Testis (tissue), 2 donors: Measurements from ENCODE around the gene SULT1A3.
"Not testable (repeated sequence)": the region's sequence is repeated elsewhere in the genome, so short reads cannot be mapped to it uniquely, and the experiment has no call there.

Experiments
- CTCF ChIP-seq, 3 experiments: fragments of 450-650 bp in 2 of 3; fragments of 200-600 bp in 1 of 3; sonication (generic) in 1 of 3; IDR thresholded peaks; one replicate each; pipeline ENCODE4 v1.5.1; 2016 to 2019; ENCODE audit warnings: antibody characterized with exemption in 3 of 3, mild to moderate bottlenecking in 2 of 3, moderate library complexity in 1 of 3
- POLR2A ChIP-seq: fragments of 450-650 bp; IDR thresholded peaks from one replicate; pipeline ENCODE4 v1.6.1; 2017; ENCODE audit warnings: antibody characterized with exemption, mild to moderate bottlenecking, moderate library complexity

GRCh38 chr16:30194172-30194925 lies 4.7 kb upstream of the SULT1A3 start:
- not testable (repeated sequence) for TF ChIP-seq CTCF (IDR thresholded peaks at IDR 0.05); POLR2A
